ENCODE measurements around the gene B3GAT2. TPM values are rescaled to one million over a fixed set of nuclear protein-coding genes. Genes with fewer than 3 reads are reported as not detected.

Gene B3GAT2
- total and polyA plus RNA-seq, 2 donors (not counting 1 experiment from before 2014, with no cell fraction given), result not detected

- Histone ChIP-seq H3K27ac (ENCODE audit: low read length in 2 of 2) (no peak overlapping the region), H3K27me3 (replicated peaks in 1 of 4; ENCODE audit: control extremely low read depth in 1 of 4, control insufficient read depth in 3 of 4, insufficient read depth in 4 of 4, low read length in 3 of 4) (peaks cover 0 to 6% (median 2%) of the 10 kb centered on the region in 4 experiments), H4K20me1 (ENCODE audit: control insufficient read depth, insufficient read depth, low read length, poor library complexity, severe bottlenecking) (no peaks in the 10 kb centered on the region), H3K79me2 (ENCODE audit: control insufficient read depth, insufficient read depth, low read length) (no peaks in the 10 kb centered on the region), H3K9ac (ENCODE audit: low read length) (no peak overlapping the region), H3K4me1 (ENCODE audit: control insufficient read depth in 2 of 2, insufficient read depth in 2 of 2, low read length in 2 of 2) (no peaks in the 10 kb centered on the region), H2AFZ (ENCODE audit: insufficient read depth, low read depth, low read length, poor library complexity, severe bottlenecking) (no peak overlapping the region), H3K36me3 (replicated peaks in 1 of 2; ENCODE audit: control extremely low read depth in 1 of 2, control insufficient read depth in 1 of 2, extremely low read depth in 1 of 2, insufficient read depth in 2 of 2, low read length in 1 of 2) (no peaks in the 10 kb centered on the region), H3K9me3 (ENCODE audit: control extremely low read depth in 1 of 3, control insufficient read depth in 2 of 3, insufficient read depth in 1 of 3, low read length in 2 of 3) (no peaks in the 10 kb centered on the region), H3K4me2 (replicated peaks; ENCODE audit: low read depth, low read length, poor library complexity, severe bottlenecking) (no peak overlapping the region), H3K4me3 (ENCODE audit: control extremely low read depth in 1 of 5, extremely low read depth in 1 of 5, insufficient read depth in 1 of 5, low read depth in 2 of 5, low read length in 4 of 5) (no peak overlapping the region)
- CTCF ChIA-PET, result no interaction called here
- TF ChIP-seq CTCF (IDR thresholded peaks at IDR 0.05) (no peak), EZH2 (IDR thresholded peaks at IDR 0.05; ENCODE audit: borderline replicate concordance, insufficient read depth, low read depth, low read length, poor library complexity, severe bottlenecking) (no peak)
- ATAC-seq (ENCODE audit: low read depth), result no peak
- H3K9me3 Mint-ChIP-seq (ENCODE audit: insufficient read depth), result no peaks in the 10 kb centered on the region
- no CpG with 5 or more reads among the region's 1 CpG for WGBS (ENCODE audit: insufficient coverage)
- POLR2A ChIA-PET, result no interaction called here
- intact Hi-C loops (cut with micrococcal nuclease), result no loop called here
- DNase-seq, result no peak
- H3K27me3 Mint-ChIP-seq, result peaks cover 40% of the 10 kb centered on the region
- H3K4me1 Mint-ChIP-seq, result no peaks in the 10 kb centered on the region
- no peak overlapping the region for H3K27ac Mint-ChIP-seq
- H3K4me3 Mint-ChIP-seq, result no peak overlapping the region
These were observed 39.2 kb upstream of the B3GAT2 start for GRCh38 chr6:70996106-70996505.

- ATAC-seq (ENCODE audit: low read depth), result no peak
- no peak overlapping the region for H3K4me3 ChIP-seq (ENCODE audit: control extremely low read depth in 1 of 5, extremely low read depth in 1 of 5, insufficient read depth in 1 of 5, low read depth in 2 of 5, low read length in 4 of 5)
These were observed 38.6 kb upstream of the B3GAT2 start for GRCh38 chr6:70995411-70995810.

More at GRCh38 chr6:70995411-70995810, 38.6 kb upstream of the B3GAT2 start:
- H3K27ac Mint-ChIP-seq, result no peak overlapping the region
- no peak for DNase-seq
- H3K27me3 ChIP-seq (replicated peaks in 1 of 4; ENCODE audit: control extremely low read depth in 1 of 4, control insufficient read depth in 3 of 4, insufficient read depth in 4 of 4, low read length in 3 of 4), result peaks cover 0 to 6% (median 2%) of the 10 kb centered on the region in 4 experiments
- H3K27ac ChIP-seq (ENCODE audit: low read length in 2 of 2), result no peak overlapping the region
- H3K27me3 Mint-ChIP-seq, result peaks cover 34% of the 10 kb centered on the region
- intact Hi-C loops (cut with micrococcal nuclease), result no loop called here
- CTCF ChIA-PET, result no interaction called here
- no peaks in the 10 kb centered on the region for H4K20me1 ChIP-seq (ENCODE audit: control insufficient read depth, insufficient read depth, low read length, poor library complexity, severe bottlenecking)
- POLR2A ChIA-PET, result no interaction called here
- H3K9me3 ChIP-seq (ENCODE audit: control extremely low read depth in 1 of 3, control insufficient read depth in 2 of 3, insufficient read depth in 1 of 3, low read length in 2 of 3), result no peaks in the 10 kb centered on the region
- no peaks in the 10 kb centered on the region for H3K4me1 Mint-ChIP-seq
- TF ChIP-seq EZH2 (IDR thresholded peaks at IDR 0.05; ENCODE audit: borderline replicate concordance, insufficient read depth, low read depth, low read length, poor library complexity, severe bottlenecking) (no peak), CTCF (IDR thresholded peaks at IDR 0.05) (no peak)
- H3K4me2 ChIP-seq (replicated peaks; ENCODE audit: low read depth, low read length, poor library complexity, severe bottlenecking), result no peak overlapping the region
- H3K36me3 ChIP-seq (replicated peaks in 1 of 2; ENCODE audit: control extremely low read depth in 1 of 2, control insufficient read depth in 1 of 2, extremely low read depth in 1 of 2, insufficient read depth in 2 of 2, low read length in 1 of 2), result no peaks in the 10 kb centered on the region
- H3K4me3 Mint-ChIP-seq, result no peak overlapping the region
- H2AFZ ChIP-seq (ENCODE audit: insufficient read depth, low read depth, low read length, poor library complexity, severe bottlenecking), result no peak overlapping the region
- no peaks in the 10 kb centered on the region for H3K9me3 Mint-ChIP-seq (ENCODE audit: insufficient read depth)
- no peaks in the 10 kb centered on the region for H3K79me2 ChIP-seq (ENCODE audit: control insufficient read depth, insufficient read depth, low read length)
- H3K9ac ChIP-seq (ENCODE audit: low read length), result no peak overlapping the region
- H3K4me1 ChIP-seq (ENCODE audit: control insufficient read depth in 2 of 2, insufficient read depth in 2 of 2, low read length in 2 of 2), result no peaks in the 10 kb centered on the region

All from B cell (primary cell).